Measurements from ENCODE around the gene MAGOH.

DNA sequence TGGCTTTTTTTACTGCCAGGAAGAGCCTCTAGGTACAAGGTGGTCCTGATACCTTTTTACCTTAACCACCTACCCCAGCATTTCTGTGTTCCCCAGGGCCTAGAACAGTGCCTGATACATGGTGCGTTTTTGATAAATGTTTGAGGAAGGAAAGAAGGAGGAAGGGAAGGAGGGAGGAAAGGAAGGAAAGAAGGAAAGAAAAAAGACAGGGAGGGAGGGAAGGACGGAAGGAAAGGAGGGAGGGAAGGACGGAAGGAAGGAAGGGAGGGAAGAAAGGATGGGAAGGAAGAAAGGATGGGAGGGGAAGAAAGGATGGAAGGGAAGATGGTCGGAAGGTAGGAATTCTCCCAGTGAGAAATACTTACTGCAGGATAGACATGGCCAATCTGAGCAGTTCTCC lies 12.0 kb upstream of the MAGOH start:
- TF ChIP-seq EZH2 (IDR thresholded peaks at IDR 0.05; ENCODE audit: low read length): no peak
- TF ChIP-seq, protein P1, sequence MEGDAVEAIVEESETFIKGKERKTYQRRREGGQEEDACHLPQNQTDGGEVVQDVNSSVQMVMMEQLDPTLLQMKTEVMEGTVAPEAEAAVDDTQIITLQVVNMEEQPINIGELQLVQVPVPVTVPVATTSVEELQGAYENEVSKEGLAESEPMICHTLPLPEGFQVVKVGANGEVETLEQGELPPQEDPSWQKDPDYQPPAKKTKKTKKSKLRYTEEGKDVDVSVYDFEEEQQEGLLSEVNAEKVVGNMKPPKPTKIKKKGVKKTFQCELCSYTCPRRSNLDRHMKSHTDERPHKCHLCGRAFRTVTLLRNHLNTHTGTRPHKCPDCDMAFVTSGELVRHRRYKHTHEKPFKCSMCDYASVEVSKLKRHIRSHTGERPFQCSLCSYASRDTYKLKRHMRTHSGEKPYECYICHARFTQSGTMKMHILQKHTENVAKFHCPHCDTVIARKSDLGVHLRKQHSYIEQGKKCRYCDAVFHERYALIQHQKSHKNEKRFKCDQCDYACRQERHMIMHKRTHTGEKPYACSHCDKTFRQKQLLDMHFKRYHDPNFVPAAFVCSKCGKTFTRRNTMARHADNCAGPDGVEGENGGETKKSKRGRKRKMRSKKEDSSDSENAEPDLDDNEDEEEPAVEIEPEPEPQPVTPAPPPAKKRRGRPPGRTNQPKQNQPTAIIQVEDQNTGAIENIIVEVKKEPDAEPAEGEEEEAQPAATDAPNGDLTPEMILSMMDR (optimal IDR thresholded peaks at IDR 0.05 in 1 of 3, IDR thresholded peaks at IDR 0.05 in 1 of 3, conservative IDR thresholded peaks at IDR 0.05 in 1 of 3; ENCODE audit: extremely low read depth in 1 of 3, insufficient read depth in 2 of 3, low read length in 3 of 3): no peak
